H1 (cell line): ENCODE data around the gene CIAO2A. TPM values are rescaled to one million over a fixed set of nuclear protein-coding genes. Genes with fewer than 3 reads are reported as not detected.

Experiments used
- CTCF ChIA-PET: fragments of 300-600 bp; sonication (Branson Sonifier 250); formaldehyde crosslinking; loops from one replicate; lab custom pipeline; 2021; ENCODE audit not compliant: partially characterized antibody; lab: Charles Lee
- POLR2A ChIA-PET: fragments of 300-600 bp; sonication (Branson Sonifier 250); formaldehyde crosslinking; loops from one replicate; lab custom pipeline; 2021; ENCODE audit warnings: inconsistent platforms; ENCODE audit not compliant: partially characterized antibody; lab: Charles Lee
- DNase-seq, 2 experiments: peaks; one replicate each; pipeline versions ENCODE4 v3.0.0 to v3.0.0-alpha.2; 2010 to 2022; ENCODE audit warnings: low spot score in 2 of 2, low read depth in 1 of 2, mixed read lengths in 1 of 2
- FAIRE-seq: peaks from 2 replicates; lab custom pipeline; 2011; peaks lifted over from hg19 to GRCh38; lab: Jason Lieb, UNC
- H2AFZ ChIP-seq: 2 replicates; pipeline ENCODE4 v1.8.1; 2012; ENCODE audit warnings: low read length, inconsistent platforms
- H2AK5ac ChIP-seq: 2 replicates; pipeline ENCODE4 v1.6.1; 2013; ENCODE audit warnings: low read depth, low read length
- H2BK120ac ChIP-seq: replicated peaks from 2 replicates; pipeline ENCODE3; 2013; ENCODE audit warnings: low read depth, low read length, inconsistent platforms
- H2BK12ac ChIP-seq: 2 replicates; pipeline ENCODE4 v1.6.1; 2013; ENCODE audit warnings: low read depth, low read length
- H2BK15ac ChIP-seq: 2 replicates; pipeline ENCODE4 v1.6.1; 2013; ENCODE audit warnings: low read length
- H2BK20ac ChIP-seq: 2 replicates; pipeline ENCODE4 v1.6.1; 2013; ENCODE audit warnings: low read length
- H2BK5ac ChIP-seq: 2 replicates; pipeline ENCODE4 v1.6.1; 2013; ENCODE audit warnings: low read depth, low read length
- H3K14ac ChIP-seq: 2 replicates; pipeline ENCODE4 v1.6.1; 2013; ENCODE audit warnings: inconsistent platforms; ENCODE audit not compliant: insufficient read length
- H3K18ac ChIP-seq: 2 replicates; pipeline ENCODE4 v1.6.1; 2013; ENCODE audit warnings: low read length; ENCODE audit errors: extremely low read depth
- H3K23ac ChIP-seq: 2 replicates; pipeline ENCODE4 v1.6.1; 2013; ENCODE audit warnings: inconsistent platforms; ENCODE audit not compliant: insufficient read length
- H3K23me2 ChIP-seq: 2 replicates; pipeline ENCODE4 v1.6.1; 2013; ENCODE audit warnings: low read depth, low read length
- H3K27ac ChIP-seq: 2 replicates; pipeline ENCODE4 v1.6.1; 2011; ENCODE audit warnings: low read depth, low read length, inconsistent platforms
- H3K27me3 ChIP-seq, 4 experiments: replicated peaks in 1 of 4; 1 replicate in 1 of 4; 2 replicates in 3 of 4; pipeline versions ENCODE4 v1.6.1 to v1.8.1; 2011 to 2013; ENCODE audit warnings: low read length in 3 of 4, mild to moderate bottlenecking in 3 of 4, inconsistent platforms in 2 of 4, mixed read lengths in 2 of 4, moderate library complexity in 1 of 4; ENCODE audit not compliant: control insufficient read depth in 3 of 4, insufficient read depth in 3 of 4; ENCODE audit errors: extremely low read depth in 1 of 4
- H3K36me3 ChIP-seq, 4 experiments: 2 replicates each; pipeline versions ENCODE4 v1.6.1 to v1.8.1; 2011 to 2013; ENCODE audit warnings: mild to moderate bottlenecking in 4 of 4, low read length in 3 of 4, moderate library complexity in 2 of 4, control low read depth in 1 of 4, inconsistent platforms in 1 of 4; ENCODE audit not compliant: insufficient read depth in 4 of 4, control insufficient read depth in 2 of 4
- H3K4ac ChIP-seq: replicated peaks from 2 replicates; pipeline ENCODE3; 2013; ENCODE audit warnings: low read length, low read depth, mixed read lengths, inconsistent platforms; ENCODE audit not compliant: insufficient read length
- H3K4me1 ChIP-seq, 4 experiments: replicated peaks in 1 of 4; 1 replicate in 1 of 4; 2 replicates in 3 of 4; pipeline versions ENCODE4 v1.6.1 to v1.8.1; 2011 to 2013; ENCODE audit warnings: low read length in 3 of 4, inconsistent platforms in 2 of 4, mixed read lengths in 1 of 4; ENCODE audit not compliant: insufficient read depth in 4 of 4, control insufficient read depth in 3 of 4
- H3K4me2 ChIP-seq, 2 experiments: 2 replicates each; pipeline versions ENCODE4 v1.6.1 to v1.8.1; 2011 to 2013; ENCODE audit warnings: low read depth in 2 of 2, low read length in 2 of 2, control low read depth in 1 of 2, inconsistent platforms in 1 of 2, mild to moderate bottlenecking in 1 of 2; ENCODE audit not compliant: insufficient read depth in 1 of 2
- H3K4me3 ChIP-seq, 4 experiments: fragments of 200-600, 300-600 bp in 1 of 4; sonication (generic), shearing (Covaris generic), sonication (Bioruptor Twin) in 1 of 4; 2 replicates each; pipeline versions ENCODE4 v1.5.1 to v1.8.1; 2011 to 2016; ENCODE audit warnings: low read length in 4 of 4, low read depth in 3 of 4, control low read depth in 2 of 4, inconsistent platforms in 2 of 4, mild to moderate bottlenecking in 2 of 4, mixed read lengths in 1 of 4, moderate library complexity in 1 of 4; ENCODE audit not compliant: insufficient read depth in 2 of 4; ENCODE audit errors: extremely low read depth in 1 of 4
- H3K56ac ChIP-seq: replicated peaks from 2 replicates; pipeline ENCODE3; 2013; ENCODE audit warnings: low read depth, mild to moderate bottlenecking, mixed read lengths, low read length, inconsistent platforms; ENCODE audit not compliant: insufficient read length
- H3K79me1 ChIP-seq: 2 replicates; pipeline ENCODE4 v1.6.1; 2013; ENCODE audit warnings: low read depth, low read length, control low read depth
- H3K79me2 ChIP-seq, 2 experiments: 2 replicates each; pipeline versions ENCODE4 v1.6.1 to v1.8.1; 2012 to 2013; ENCODE audit warnings: low read length in 2 of 2, mild to moderate bottlenecking in 2 of 2, inconsistent platforms in 1 of 2; ENCODE audit not compliant: insufficient read depth in 2 of 2, control insufficient read depth in 1 of 2
- H3K9ac ChIP-seq, 4 experiments: replicated peaks in 1 of 4; 1 replicate in 1 of 4; 2 replicates in 3 of 4; pipeline versions ENCODE4 v1.6.1 to v1.8.1; 2011 to 2013; ENCODE audit warnings: low read depth in 3 of 4, low read length in 3 of 4, control low read depth in 2 of 4, mild to moderate bottlenecking in 2 of 4, moderate library complexity in 2 of 4, inconsistent platforms in 1 of 4; ENCODE audit errors: extremely low read depth in 1 of 4
- H3K9me3 ChIP-seq, 2 experiments: 2 replicates each; pipeline versions ENCODE4 v1.6.1 to v1.8.1; 2012 to 2013; ENCODE audit warnings: mild to moderate bottlenecking in 2 of 2, moderate library complexity in 2 of 2, control low read depth in 1 of 2, inconsistent platforms in 1 of 2, low read depth in 1 of 2, low read length in 1 of 2, mixed read lengths in 1 of 2; ENCODE audit not compliant: insufficient read depth in 2 of 2
- H4K20me1 ChIP-seq, 2 experiments: replicated peaks in 1 of 2; 2 replicates each; pipeline versions ENCODE3 to v1.8.1; 2011 to 2013; ENCODE audit warnings: inconsistent platforms in 2 of 2, low read length in 2 of 2, mild to moderate bottlenecking in 1 of 2; ENCODE audit not compliant: insufficient read depth in 2 of 2, control insufficient read depth in 1 of 2
- H4K5ac ChIP-seq: 2 replicates; pipeline ENCODE4 v1.6.1; 2013; ENCODE audit warnings: low read length, low read depth, mixed read lengths, inconsistent platforms; ENCODE audit not compliant: insufficient read length
- H4K8ac ChIP-seq: 2 replicates; pipeline ENCODE4 v1.8.0; 2013; ENCODE audit warnings: mild to moderate bottlenecking, moderate library complexity, low read length, inconsistent platforms; ENCODE audit not compliant: insufficient read depth; ENCODE audit errors: extremely low read depth
- H4K91ac ChIP-seq: replicated peaks from 2 replicates; pipeline ENCODE3; 2013; ENCODE audit warnings: low read length, mixed read lengths, inconsistent platforms; ENCODE audit not compliant: insufficient read length
- HDAC6 ChIP-seq: IDR thresholded peaks from one replicate; pipeline ENCODE4 v1.7.1; 2012; ENCODE audit warnings: low read depth, mild to moderate bottlenecking, inconsistent platforms, low read length, moderate library complexity
- KDM1A ChIP-seq: fragments of 200-600, 300-600 bp; sonication (generic); IDR thresholded peaks from 2 replicates; pipeline ENCODE4 v1.7.1; 2016; ENCODE audit warnings: mild to moderate bottlenecking, low read length, borderline replicate concordance
- SIRT6 ChIP-seq: IDR thresholded peaks from one replicate; pipeline ENCODE4 v1.7.1; 2012; ENCODE audit warnings: low read length, inconsistent platforms
- SP1 ChIP-seq: IDR thresholded peaks from 2 replicates; pipeline ENCODE4 v1.6.1; 2011; ENCODE audit warnings: low read depth, low read length
- TAF7 ChIP-seq: optimal IDR thresholded peaks from 2 replicates; pipeline ENCODE3; 2011; ENCODE audit warnings: low read depth, mild to moderate bottlenecking, inconsistent platforms, low read length, moderate library complexity, borderline replicate concordance
- WGBS, 2 experiments: shearing (Covaris generic) in 1 of 2; methylation state at CpG; one replicate each; pipeline versions ENCODE4 v1.1.6 to v1.1.7; 2013 to 2015; ENCODE audit warnings: low lambda C conversion rate in 2 of 2, mixed read lengths in 2 of 2, inconsistent platforms in 1 of 2, low coverage in 1 of 2, missing lambda C conversion rate in 1 of 2; ENCODE audit not compliant: insufficient replicate concordance in 2 of 2, insufficient coverage in 1 of 2, insufficient read length in 1 of 2; ENCODE audit errors: extremely low coverage in 1 of 2, missing lambda C conversion rate in 1 of 2; 5-methylcytosine and 5-hydroxymethylcytosine counted together
- polyA plus RNA-seq, 7 experiments: library from polyadenylated mRNA; depleted of rRNA in 3 of 7; stranded (reverse) in 5 of 7; unstranded in 2 of 7; fragments of >200 nt in 5 of 7; fragments of 200-250 nt in 2 of 7; gene quantifications; 1 replicate in 5 of 7; 2 replicates in 1 of 7; 4 replicates in 1 of 7; pipeline versions ENCODE4 v1.2.1 to v1.2.3, GENCODE V29; 2011 to 2013; ENCODE audit warnings: missing spikeins in 2 of 7, mixed read lengths in 2 of 7
- total RNA-seq: library from RNA; stranded (reverse); fragmentation: NEBNext Ultra II Directional; extraction: Animal tissue kit (Norgen Biotek cat#: 25700); gene quantifications from 2 replicates; pipeline ENCODE4 v1.2.1, GENCODE V29; 2021

Gene CIAO2A
- total and polyA plus RNA-seq, 2 of the 8 experiments (the other 6 are each of a cell fraction or from before 2014, with no cell fraction given), result 76.4 to 86.5 TPM

DNA sequence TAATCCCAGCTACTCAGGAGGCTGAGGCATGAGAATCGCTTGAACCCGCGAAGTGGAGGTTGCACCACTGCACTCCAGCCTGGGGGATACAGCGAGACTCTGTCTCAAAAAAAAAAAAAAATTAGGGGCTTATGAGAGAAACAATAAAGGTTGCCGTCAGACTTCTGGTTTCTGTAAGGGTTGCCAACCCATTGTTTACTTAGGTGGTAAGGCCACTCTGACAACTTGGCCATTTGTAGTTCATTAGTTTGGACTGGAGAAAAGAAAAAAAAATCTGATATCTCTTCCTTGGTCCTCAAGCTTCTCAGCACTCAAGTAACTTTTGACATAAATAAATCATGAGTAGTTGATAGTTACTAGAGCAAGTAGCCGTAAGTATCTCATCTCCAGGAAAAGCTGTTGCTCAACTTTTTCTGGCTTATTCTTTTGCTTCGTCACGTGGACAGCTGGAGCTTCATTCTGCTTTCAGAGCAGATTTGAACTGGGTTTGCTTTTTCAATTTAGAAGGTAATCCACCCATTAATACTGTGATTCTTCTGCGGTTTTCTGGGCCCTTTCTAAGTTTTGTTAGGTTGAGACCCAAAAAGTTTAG is 11.6 kb upstream of the CIAO2A start:
- H2BK15ac ChIP-seq, result no peak overlapping the region
- no peak overlapping the region for H2BK5ac ChIP-seq
- no peak overlapping the region for H3K14ac ChIP-seq
- no peak overlapping the region for H2BK20ac ChIP-seq
- no peak overlapping the region for H2BK12ac ChIP-seq
- no peak overlapping the region for H3K4me2 ChIP-seq
- no peak overlapping the region for H4K5ac ChIP-seq
- no peaks in the 10 kb centered on the region; the same call in 1 of the 2 replicates for H3K79me1 ChIP-seq
- no peaks in the 10 kb centered on the region for H3K4me1 ChIP-seq
- H3K56ac ChIP-seq, result no peak overlapping the region
- ChIA-PET POLR2A (interaction anchor here (0.6 to 1.4 kb wide), 4 partner anchors 9 to 605 kb away, joined by 3 to 7 read pairs (median 3); no protein-coding TSS in a partner anchor), CTCF (interaction anchor here (0.6 to 0.8 kb wide), 4 partner anchors 36 to 612 kb away, joined by 3 to 4 read pairs (median 4); no protein-coding TSS in a partner anchor)
- H4K8ac ChIP-seq, result no peak overlapping the region
- H3K36me3 ChIP-seq, result no peaks in the 10 kb centered on the region
- H3K18ac ChIP-seq, result no peak overlapping the region
- no peak overlapping the region for H2AK5ac ChIP-seq
- no peak overlapping the region for H2AFZ ChIP-seq
- no peak overlapping the region for H3K23ac ChIP-seq
- no peaks in the 10 kb centered on the region for H4K20me1 ChIP-seq
- H3K9ac ChIP-seq, result no peak overlapping the region
- no peak for FAIRE-seq
- H3K27me3 ChIP-seq, result peaks cover 0 to 1% (median 0%) of the 10 kb centered on the region in 4 experiments; a peak in 1 of 7 replicates
- peaks cover 0 to 49% of the 10 kb centered on the region in 2 experiments; a peak in 2 of 4 replicates for H3K79me2 ChIP-seq
- H3K23me2 ChIP-seq, result no peaks in the 10 kb centered on the region
- no peak overlapping the region for H2BK120ac ChIP-seq
- no peak overlapping the region for H3K4ac ChIP-seq
- no peak overlapping the region for H4K91ac ChIP-seq
- WGBS, 2 experiments, result 94% methylated on average over 9 of the region's 9 CpGs; no CpG with 5 or more reads in 1 of the 2 experiments
- no peak for DNase-seq
- no peak overlapping the region for H3K27ac ChIP-seq
- no peaks in the 10 kb centered on the region for H3K9me3 ChIP-seq
- no peak overlapping the region for H3K4me3 ChIP-seq
- TF ChIP-seq SP1 (no peak), HDAC6 (no peak), KDM1A (no peak), TAF7 (no peak), SIRT6 (no peak)
